Measurements from ENCODE around the gene CD209. TPM values are rescaled to one million over a fixed set of nuclear protein-coding genes. Genes with fewer than 3 reads are reported as not detected.

Gene CD209
- total and polyA plus RNA-seq, 2 donors (not counting 3 experiments of a cell fraction or from before 2014, with no cell fraction given) = not detected

DNA sequence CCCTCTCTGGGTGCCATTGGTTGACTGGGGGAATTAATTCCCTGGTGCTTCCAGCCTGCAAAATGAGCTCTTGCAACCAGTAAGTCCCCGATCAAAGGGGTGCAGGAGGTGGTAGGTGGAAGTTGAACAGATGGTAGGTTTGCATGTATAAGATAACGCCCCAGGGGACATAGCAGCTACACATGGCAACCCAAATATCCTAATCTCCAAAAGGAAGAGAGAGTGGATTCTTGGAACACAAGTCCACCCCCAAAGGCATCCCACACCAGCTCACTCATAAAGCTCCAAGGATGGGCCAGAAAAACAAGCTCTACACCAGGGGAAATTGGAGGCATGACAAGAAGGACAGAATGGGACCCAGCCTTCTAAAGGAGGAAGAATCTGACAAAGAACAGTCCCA, 4.8 kb downstream of the CD209 start:
- Histone ChIP-seq H3K4me3 (replicated peaks in 1 of 3; ENCODE audit: insufficient read depth in 1 of 3, low read depth in 1 of 3, low read length in 3 of 3) (no peak overlapping the region), H3K9me3 (replicated peaks; ENCODE audit: control insufficient read depth, insufficient read depth, low read length) (no peaks in the 10 kb centered on the region), H3K79me2 (ENCODE audit: control insufficient read depth, insufficient read depth, low read length) (no peaks in the 10 kb centered on the region), H4K20me1 (replicated peaks; ENCODE audit: control insufficient read depth, extremely low read depth, insufficient read depth, low read length) (no peaks in the 10 kb centered on the region), H3K9me1 (replicated peaks; ENCODE audit: control insufficient read depth, extremely low read depth, insufficient read depth, low read length) (no peaks in the 10 kb centered on the region), H3K27me3 (ENCODE audit: control insufficient read depth in 2 of 2, insufficient read depth in 2 of 2, low read length in 2 of 2) (peaks cover 0 to 3% of the 10 kb centered on the region in 2 experiments), H3K4me2 (ENCODE audit: insufficient read depth, low read length) (no peak overlapping the region), H3K9ac (replicated peaks; ENCODE audit: extremely low read depth, insufficient read depth, low read length) (no peak overlapping the region), H3K36me3 (ENCODE audit: control insufficient read depth in 2 of 2, extremely low read depth in 1 of 2, insufficient read depth in 2 of 2, low read length in 2 of 2) (no peaks in the 10 kb centered on the region), H3K27ac (ENCODE audit: insufficient read depth, low read depth, low read length) (no peak overlapping the region), H2AFZ (ENCODE audit: low read depth, low read length) (no peak overlapping the region), H3K4me1 (ENCODE audit: control insufficient read depth, extremely low read depth, insufficient read depth, low read length) (no peaks in the 10 kb centered on the region)
- dilution Hi-C loops (cut with MboI; ENCODE audit: extremely low pct_ligation_motif_present, low sequenced_read_pairs) (no loop called here), intact Hi-C loops (cut with micrococcal nuclease) (no loop called here)
- no peak for FAIRE-seq
- TF ChIP-seq, protein P1, sequence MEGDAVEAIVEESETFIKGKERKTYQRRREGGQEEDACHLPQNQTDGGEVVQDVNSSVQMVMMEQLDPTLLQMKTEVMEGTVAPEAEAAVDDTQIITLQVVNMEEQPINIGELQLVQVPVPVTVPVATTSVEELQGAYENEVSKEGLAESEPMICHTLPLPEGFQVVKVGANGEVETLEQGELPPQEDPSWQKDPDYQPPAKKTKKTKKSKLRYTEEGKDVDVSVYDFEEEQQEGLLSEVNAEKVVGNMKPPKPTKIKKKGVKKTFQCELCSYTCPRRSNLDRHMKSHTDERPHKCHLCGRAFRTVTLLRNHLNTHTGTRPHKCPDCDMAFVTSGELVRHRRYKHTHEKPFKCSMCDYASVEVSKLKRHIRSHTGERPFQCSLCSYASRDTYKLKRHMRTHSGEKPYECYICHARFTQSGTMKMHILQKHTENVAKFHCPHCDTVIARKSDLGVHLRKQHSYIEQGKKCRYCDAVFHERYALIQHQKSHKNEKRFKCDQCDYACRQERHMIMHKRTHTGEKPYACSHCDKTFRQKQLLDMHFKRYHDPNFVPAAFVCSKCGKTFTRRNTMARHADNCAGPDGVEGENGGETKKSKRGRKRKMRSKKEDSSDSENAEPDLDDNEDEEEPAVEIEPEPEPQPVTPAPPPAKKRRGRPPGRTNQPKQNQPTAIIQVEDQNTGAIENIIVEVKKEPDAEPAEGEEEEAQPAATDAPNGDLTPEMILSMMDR (IDR thresholded peaks at IDR 0.05; ENCODE audit: extremely low read depth in 1 of 2, insufficient read depth in 1 of 2, low read depth in 1 of 2, low read length in 2 of 2) = no peak
- TF ChIP-seq JUN (IDR thresholded peaks at IDR 0.05; ENCODE audit: borderline replicate concordance, insufficient read depth, insufficient read length, low read depth) = no peak
- no peak for TF ChIP-seq MYC (IDR thresholded peaks at IDR 0.05; ENCODE audit: low read depth, low read length)
- no peak for TF ChIP-seq POLR2A (IDR thresholded peaks at IDR 0.05; ENCODE audit: low read depth, low read length)
- TF ChIP-seq GATA2 (IDR thresholded peaks at IDR 0.05; ENCODE audit: insufficient read depth, insufficient read length, low read depth, low read length) = no peak
- CTCF ChIA-PET = interaction anchor here (2.3 kb wide), 1 partner anchor 57 kb away, joined by 9 read pairs; no protein-coding TSS in a partner anchor
- no TSS peak for BruUV-seq (replicated peaks)
- POLR2A ChIA-PET = no interaction called here
- no peak for DNase-seq (ENCODE audit: low read depth, low spot score)

DNA sequence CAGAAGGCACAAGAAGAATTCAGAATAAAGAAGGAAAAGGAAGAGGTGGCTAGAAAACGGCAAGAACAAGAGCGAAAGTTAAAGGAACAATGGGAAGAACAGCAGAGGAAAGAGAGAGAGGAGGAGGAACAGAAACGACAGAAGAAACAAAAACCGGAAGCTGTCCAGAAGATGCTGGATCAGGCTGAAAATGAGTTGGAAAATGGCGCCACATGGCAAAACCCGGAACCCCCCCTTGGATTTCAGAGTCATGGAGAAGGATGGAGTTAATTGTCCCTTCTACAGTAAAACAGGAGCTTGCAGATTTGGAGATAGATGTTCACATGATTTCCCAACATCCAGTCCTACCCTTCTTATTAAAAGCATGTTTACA, 6.7 kb downstream of the CD209 start:
- BruUV-seq (replicated peaks) = no TSS peak
- Histone ChIP-seq H3K4me1 (ENCODE audit: control insufficient read depth, extremely low read depth, insufficient read depth, low read length) (no peaks in the 10 kb centered on the region), H3K36me3 (ENCODE audit: control insufficient read depth in 2 of 2, extremely low read depth in 1 of 2, insufficient read depth in 2 of 2, low read length in 2 of 2) (no peaks in the 10 kb centered on the region), H3K4me2 (ENCODE audit: insufficient read depth, low read length) (no peak overlapping the region), H3K4me3 (replicated peaks in 1 of 3; ENCODE audit: insufficient read depth in 1 of 3, low read depth in 1 of 3, low read length in 3 of 3) (no peak overlapping the region), H3K9me1 (replicated peaks; ENCODE audit: control insufficient read depth, extremely low read depth, insufficient read depth, low read length) (no peaks in the 10 kb centered on the region), H3K27ac (ENCODE audit: insufficient read depth, low read depth, low read length) (no peak overlapping the region), H4K20me1 (replicated peaks; ENCODE audit: control insufficient read depth, extremely low read depth, insufficient read depth, low read length) (no peaks in the 10 kb centered on the region), H3K9me3 (replicated peaks; ENCODE audit: control insufficient read depth, insufficient read depth, low read length) (no peaks in the 10 kb centered on the region), H3K9ac (replicated peaks; ENCODE audit: extremely low read depth, insufficient read depth, low read length) (no peak overlapping the region), H2AFZ (ENCODE audit: low read depth, low read length) (no peak overlapping the region), H3K79me2 (ENCODE audit: control insufficient read depth, insufficient read depth, low read length) (no peaks in the 10 kb centered on the region), H3K27me3 (ENCODE audit: control insufficient read depth in 2 of 2, insufficient read depth in 2 of 2, low read length in 2 of 2) (peaks cover 0 to 5% of the 10 kb centered on the region in 2 experiments)
- dilution Hi-C loops (cut with MboI; ENCODE audit: extremely low pct_ligation_motif_present, low sequenced_read_pairs) = no loop called here
- TF ChIP-seq, protein P1 (IDR thresholded peaks at IDR 0.05; ENCODE audit: extremely low read depth in 1 of 2, insufficient read depth in 1 of 2, low read depth in 1 of 2, low read length in 2 of 2) = no peak
- TF ChIP-seq GATA2 (IDR thresholded peaks at IDR 0.05; ENCODE audit: insufficient read depth, insufficient read length, low read depth, low read length) = no peak
- TF ChIP-seq, protein P2, sequence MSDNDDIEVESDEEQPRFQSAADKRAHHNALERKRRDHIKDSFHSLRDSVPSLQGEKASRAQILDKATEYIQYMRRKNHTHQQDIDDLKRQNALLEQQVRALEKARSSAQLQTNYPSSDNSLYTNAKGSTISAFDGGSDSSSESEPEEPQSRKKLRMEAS (IDR thresholded peaks at IDR 0.05; ENCODE audit: insufficient read depth, insufficient read length) = no peak
- no peak for TF ChIP-seq POLR2A (IDR thresholded peaks at IDR 0.05; ENCODE audit: low read depth, low read length)
- no peak for TF ChIP-seq MYC (IDR thresholded peaks at IDR 0.05; ENCODE audit: low read depth, low read length)
- TF ChIP-seq JUN (IDR thresholded peaks at IDR 0.05; ENCODE audit: borderline replicate concordance, insufficient read depth, insufficient read length, low read depth) = no peak
- TF ChIP-seq POLR2AphosphoS5 (IDR thresholded peaks at IDR 0.05; ENCODE audit: insufficient read depth, low read depth, low read length) = no peak
- no peak for TF ChIP-seq FOS (IDR thresholded peaks at IDR 0.05; ENCODE audit: borderline replicate concordance, insufficient read depth, low read length)
- no peak for TF ChIP-seq EZH2 (IDR thresholded peaks at IDR 0.05; ENCODE audit: borderline replicate concordance, low read depth, low read length, severe bottlenecking)
- POLR2A ChIA-PET = no interaction called here
- CTCF ChIA-PET = interaction anchor here (0.7 kb wide), 1 partner anchor 59 kb away, joined by 3 read pairs; no protein-coding TSS in a partner anchor
- FAIRE-seq (no peak), DNase-seq (ENCODE audit: low read depth, low spot score) (no peak)
- intact Hi-C loops (cut with micrococcal nuclease) = no loop called here

Data from endothelial cell of umbilical vein (primary cell).